A549 (cell line): ENCODE measurements around the gene OOSP2. TPM values are rescaled to one million over a fixed set of nuclear protein-coding genes. Genes with fewer than 3 reads are reported as not detected.

Experiments used
- ATAC-seq, 2 experiments: fragments of 200-7000 bp in 1 of 2; fragments of >200 bp in 1 of 2; cut with Nextera tagmentation in 1 of 2; cut with Tn5 transposase in 1 of 2; 3 replicates each; pipeline versions ENCODE4 v1.8.0 to v1.9.1; 2018 to 2020; ENCODE audit warnings: mild to moderate bottlenecking in 1 of 2, moderate library complexity in 1 of 2
- CTCF ChIA-PET: fragments of 300-600 bp; sonication (Branson Sonifier 250); formaldehyde crosslinking; extraction: SDS; loops from one replicate; lab custom pipeline; 2021; ENCODE audit warnings: antibody characterized with exemption, inconsistent platforms; lab: Yijun Ruan, JAX
- POLR2A ChIA-PET: fragments of 350-600 bp; formaldehyde crosslinking; extraction: SDS; loops from one replicate; lab custom pipeline; 2021; ENCODE audit warnings: antibody characterized with exemption, inconsistent platforms; lab: Yijun Ruan, JAX
- DNase-seq, 2 experiments: peaks; one replicate each; pipeline versions ENCODE4 v3.0.0 to v3.0.0-alpha.2; 2011 to 2016; ENCODE audit warnings: low read depth in 1 of 2, low spot score in 1 of 2
- FAIRE-seq: peaks from 2 replicates; lab custom pipeline; 2011; peaks lifted over from hg19 to GRCh38; lab: Jason Lieb, UNC
- H3K27ac ChIP-seq, 2 experiments: fragments of >200 bp; sonication (Bioruptor Twin); formaldehyde crosslinking; 3 replicates each; pipeline ENCODE4 v1.5.1; 2016 to 2017
- H3K4me1 ChIP-seq: fragments of >200 bp; sonication (Bioruptor Twin); formaldehyde crosslinking; 3 replicates; pipeline ENCODE4 v1.6.1; 2016
- H3K4me2 ChIP-seq: fragments of >200 bp; sonication (Bioruptor Twin); formaldehyde crosslinking; 3 replicates; pipeline ENCODE4 v1.6.1; 2016
- H3K4me3 ChIP-seq: fragments of >200 bp; sonication (Bioruptor Twin); formaldehyde crosslinking; 3 replicates; pipeline ENCODE4 v1.5.1; 2016
- H3K9me3 ChIP-seq: fragments of >200 bp; sonication (Bioruptor Twin); formaldehyde crosslinking; 3 replicates; pipeline ENCODE4 v1.6.1; 2016
- BCL3 ChIP-seq: fragments of >200 bp; sonication (Bioruptor Twin); formaldehyde crosslinking; IDR thresholded peaks from 3 replicates; pipeline ENCODE4 v1.6.1; 2016
- CBX2 ChIP-seq: fragments of 200-600 bp; sonication (generic); IDR thresholded peaks from 2 replicates; pipeline ENCODE4 v1.6.1; 2016; ENCODE audit warnings: low read depth, mild to moderate bottlenecking, borderline replicate concordance
- CBX8 ChIP-seq: fragments of 200-600 bp; sonication (generic); IDR thresholded peaks from 2 replicates; pipeline ENCODE4 v1.6.1; 2016
- CHD4 ChIP-seq: fragments of 200-600 bp; sonication (generic); IDR thresholded peaks from 2 replicates; pipeline ENCODE4 v1.6.1; 2016; ENCODE audit warnings: antibody characterized with exemption, mild to moderate bottlenecking, borderline replicate concordance
- E2F6 ChIP-seq: IDR thresholded peaks from 2 replicates; pipeline ENCODE4 v1.6.1; 2012; ENCODE audit warnings: low read depth, borderline replicate concordance
- EHMT2 ChIP-seq: fragments of 200-600 bp; sonication (generic); IDR thresholded peaks from 2 replicates; pipeline ENCODE4 v1.6.1; 2016; ENCODE audit warnings: antibody characterized with exemption, low read depth, mild to moderate bottlenecking, moderate library complexity
- ELK1 ChIP-seq: fragments of 150-350 bp; IDR thresholded peaks from 2 replicates; pipeline ENCODE4 v1.6.1; 2014; ENCODE audit warnings: low read depth, mild to moderate bottlenecking, low read length
- FOSB ChIP-seq: fragments of 250-450 bp; sonication (Bioruptor Pico); IDR thresholded peaks from 2 replicates; pipeline ENCODE4 v1.5.0; 2020; ENCODE audit warnings: mild to moderate bottlenecking, moderate library complexity
- FOSL2 ChIP-seq, 2 experiments: fragments of 450-650 bp in 1 of 2; fragments of >200 bp in 1 of 2; sonication (Bioruptor Twin) in 1 of 2; formaldehyde crosslinking; IDR thresholded peaks; 2 replicates each; pipeline versions ENCODE4 v1.5.0 to v1.6.1; 2016 to 2020; ENCODE audit warnings: mild to moderate bottlenecking in 1 of 2, moderate library complexity in 1 of 2
- GATA3 ChIP-seq: IDR thresholded peaks from 2 replicates; pipeline ENCODE4 v1.6.1; 2012; ENCODE audit warnings: borderline replicate concordance
- HES2 ChIP-seq: fragments of >200 bp; sonication (Bioruptor Twin); formaldehyde crosslinking; IDR thresholded peaks from 2 replicates; pipeline ENCODE4 v1.6.1; 2016
- HEYL ChIP-seq: fragments of 250-450 bp; sonication (Bioruptor Pico); IDR thresholded peaks from 2 replicates; pipeline ENCODE4 v1.8.0; 2021; ENCODE audit warnings: mild to moderate bottlenecking, moderate library complexity
- HOXA7 ChIP-seq: fragments of 250-450 bp; sonication (Bioruptor Pico); IDR thresholded peaks from 2 replicates; pipeline ENCODE4 v1.5.0; 2020; ENCODE audit warnings: mild to moderate bottlenecking, moderate library complexity
- HOXB5 ChIP-seq: fragments of 250-450 bp; sonication (Bioruptor Pico); IDR thresholded peaks from 2 replicates; pipeline ENCODE4 v1.5.0; 2020; ENCODE audit warnings: mild to moderate bottlenecking, moderate library complexity
- JUN ChIP-seq, 2 experiments: fragments of >200 bp; sonication (Bioruptor Twin); formaldehyde crosslinking; IDR thresholded peaks; 2 replicates in 1 of 2; 3 replicates in 1 of 2; pipeline ENCODE4 v1.6.1; 2016 to 2017
- KDM1A ChIP-seq: fragments of 200-600 bp; sonication (generic); IDR thresholded peaks from 2 replicates; pipeline ENCODE4 v1.6.1; 2016; ENCODE audit warnings: low read depth, mild to moderate bottlenecking
- KDM5A ChIP-seq: fragments of 200-600 bp; sonication (generic); IDR thresholded peaks from 2 replicates; pipeline ENCODE4 v1.6.1; 2016; ENCODE audit warnings: antibody characterized with exemption, mild to moderate bottlenecking
- MAX ChIP-seq: IDR thresholded peaks from 2 replicates; pipeline ENCODE4 v1.6.1; 2012
- MYC ChIP-seq: IDR thresholded peaks from 2 replicates; pipeline ENCODE4 v1.6.1; 2012; ENCODE audit warnings: mild to moderate bottlenecking, inconsistent platforms, low read length, improper control_type of control experiment, borderline replicate concordance
- PHF8 ChIP-seq: fragments of 200-600 bp; sonication (generic); IDR thresholded peaks from 2 replicates; pipeline ENCODE4 v1.6.1; 2016; ENCODE audit warnings: low read depth, mild to moderate bottlenecking, antibody characterized with exemption, moderate library complexity, borderline replicate concordance
- POLR2A ChIP-seq: IDR thresholded peaks from 2 replicates; pipeline ENCODE4 v1.6.1; 2012; ENCODE audit warnings: mild to moderate bottlenecking, low read length
- RAD21 ChIP-seq, 2 experiments: fragments of >200 bp in 1 of 2; sonication (Bioruptor Twin) in 1 of 2; formaldehyde crosslinking in 1 of 2; IDR thresholded peaks in 1 of 2; conservative IDR thresholded peaks in 1 of 2; 2 replicates in 1 of 2; 3 replicates in 1 of 2; pipeline ENCODE4 v1.6.1; 2012 to 2018; ENCODE audit warnings: inconsistent platforms in 1 of 2
- RARB ChIP-seq: fragments of 250-450 bp; sonication (Bioruptor Pico); IDR thresholded peaks from 2 replicates; pipeline ENCODE4 v1.8.0; 2021; ENCODE audit warnings: mild to moderate bottlenecking, moderate library complexity
- SMC3 ChIP-seq: fragments of >200 bp; sonication (Bioruptor Twin); formaldehyde crosslinking; IDR thresholded peaks from 3 replicates; pipeline ENCODE4 v1.6.1; 2018; ENCODE audit warnings: inconsistent platforms
- SREBF2 ChIP-seq: fragments of 450-650 bp; IDR thresholded peaks from 2 replicates; pipeline ENCODE4 v1.6.1; 2014; ENCODE audit warnings: mild to moderate bottlenecking, moderate library complexity
- TP53 ChIP-seq: fragments of 250-450 bp; sonication (Bioruptor Pico); IDR thresholded peaks from 2 replicates; pipeline ENCODE4 v1.5.0; 2021; ENCODE audit warnings: mild to moderate bottlenecking, moderate library complexity
- USF2 ChIP-seq: fragments of 450-650 bp; IDR thresholded peaks from 2 replicates; pipeline ENCODE4 v1.6.1; 2014; ENCODE audit warnings: antibody characterized with exemption
- ZC3H11A ChIP-seq: fragments of 450-650 bp; IDR thresholded peaks from 2 replicates; pipeline ENCODE4 v1.6.1; 2014; ENCODE audit warnings: antibody characterized with exemption, mild to moderate bottlenecking
- ZFP36 ChIP-seq: fragments of 450-650 bp; IDR thresholded peaks from 2 replicates; pipeline ENCODE4 v1.6.1; 2014; ENCODE audit warnings: borderline replicate concordance; ENCODE audit not compliant: partially characterized antibody
- ZNF302 ChIP-seq: fragments of 250-450 bp; sonication (Bioruptor Pico); IDR thresholded peaks from 2 replicates; pipeline ENCODE4 v1.9.0; 2021; ENCODE audit warnings: inconsistent platforms, mild to moderate bottlenecking, moderate library complexity
- ZSCAN20 ChIP-seq: fragments of 250-450 bp; sonication (Bioruptor Pico); IDR thresholded peaks from 2 replicates; pipeline ENCODE4 v1.8.0; 2022; ENCODE audit warnings: mild to moderate bottlenecking, moderate library complexity
- WGBS: methylation state at CpG from one replicate; pipeline ENCODE4 v1.1.6; 2017; ENCODE audit errors: missing lambda C conversion rate; 5-methylcytosine and 5-hydroxymethylcytosine counted together
- polyA plus RNA-seq, 4 experiments: library from polyadenylated mRNA; depleted of rRNA in 3 of 4; stranded (reverse); fragments of >200 nt; fragmentation: RNase III in 1 of 4; extraction: RNeasy Plus Mini Kit Qiagen cat#74134 plus additional on column Dnase treatment in 1 of 4; gene quantifications; 2 replicates in 3 of 4; 3 replicates in 1 of 4; pipeline ENCODE4 v1.2.3, GENCODE V29; 2011 to 2017

The OOSP2 gene
- polyA plus RNA-seq, 2 of the 4 experiments (the other 2 are of a cell fraction) = not detected

GRCh38 chr11:60080535-60080934, 40.3 kb downstream of the OOSP2 start:
- H3K9me3 ChIP-seq = no peaks in the 10 kb centered on the region
- DNase-seq = no peak
- no peak overlapping the region for H3K4me3 ChIP-seq
- no peak for TF ChIP-seq HEYL (CRISPR knock-in tag)
- TF ChIP-seq ZNF302 (CRISPR knock-in tag) = no peak
- TF ChIP-seq HOXB5 (CRISPR knock-in tag) = no peak
- no peak for TF ChIP-seq E2F6
- TF ChIP-seq GATA3 = no peak
- no peak for TF ChIP-seq ZSCAN20
- no peak for TF ChIP-seq FOSL2 (IDR thresholded peaks at IDR 0.05)
- TF ChIP-seq FOSL2 (CRISPR knock-in tag; IDR thresholded peaks at IDR 0.05) = no peak
- TF ChIP-seq POLR2A = no peak
- TF ChIP-seq, all 56 proteins: peak for 0
- ChIA-PET POLR2A (no interaction called here), CTCF (no interaction called here)
- FAIRE-seq (no peak), ATAC-seq (no peak)
- no peaks in the 10 kb centered on the region for H3K4me1 ChIP-seq
- WGBS = 0% methylated on average over 3 of the region's 3 CpGs
- H3K27ac ChIP-seq = no peak overlapping the region
- H3K4me2 ChIP-seq = no peak overlapping the region

- 0% methylated on average over 3 of the region's 3 CpGs for WGBS
- FAIRE-seq = no peak
- Histone ChIP-seq H3K4me1 (no peaks in the 10 kb centered on the region), H3K27ac (no peak overlapping the region), H3K4me3 (no peak overlapping the region), H3K4me2 (no peak overlapping the region), H3K9me3 (no peaks in the 10 kb centered on the region)
- CTCF ChIA-PET = no interaction called here
- POLR2A ChIA-PET = no interaction called here
- ATAC-seq = no peak
- DNase-seq = no peak
- TF ChIP-seq ZC3H11A = no peak
- TF ChIP-seq USF2 = no peak
- TF ChIP-seq SMC3 = no peak
- no peak for TF ChIP-seq CHD4
- TF ChIP-seq PHF8 = no peak
- no peak for TF ChIP-seq ELK1
- no peak; the same call in 1 of the 2 replicates for TF ChIP-seq CBX8
- TF ChIP-seq MAX = no peak
- no peak for TF ChIP-seq POLR2A
- no peak for TF ChIP-seq RAD21 (conservative IDR thresholded peaks at IDR 0.05 in 1 of 2, IDR thresholded peaks at IDR 0.05 in 1 of 2)
Measured at GRCh38 chr11:60084631-60085273, 44.5 kb downstream of the OOSP2 start.

- FAIRE-seq (no peak), ATAC-seq (no peak), DNase-seq (no peak)
- Histone ChIP-seq H3K27ac (no peak overlapping the region), H3K9me3 (no peaks in the 10 kb centered on the region), H3K4me1 (no peaks in the 10 kb centered on the region), H3K4me2 (no peak overlapping the region), H3K4me3 (no peak overlapping the region)
- CTCF ChIA-PET = no interaction called here
- POLR2A ChIA-PET = no interaction called here
- 20% methylated on average over 2 of the region's 2 CpGs for WGBS
- no peak for TF ChIP-seq KDM5A
- TF ChIP-seq HOXA7 (CRISPR knock-in tag) = no peak
- TF ChIP-seq JUN (IDR thresholded peaks at IDR 0.05) = no peak
- TF ChIP-seq KDM1A = no peak
- no peak for TF ChIP-seq BCL3
- TF ChIP-seq EHMT2 = no peak
- no peak for TF ChIP-seq RAD21 (conservative IDR thresholded peaks at IDR 0.05 in 1 of 2, IDR thresholded peaks at IDR 0.05 in 1 of 2)
- no peak for TF ChIP-seq HOXB5 (CRISPR knock-in tag)
- TF ChIP-seq CBX2 = no peak
- no peak for TF ChIP-seq TP53 (CRISPR knock-in tag)
- no peak for TF ChIP-seq FOSB (CRISPR knock-in tag)
- TF ChIP-seq MYC = no peak
- no peak for TF ChIP-seq SREBF2
- TF ChIP-seq ZFP36 = no peak
- TF ChIP-seq RARB = no peak
- TF ChIP-seq HES2 = no peak
- no peak for TF ChIP-seq ZC3H11A
- TF ChIP-seq CHD4 = no peak
Measured at GRCh38 chr11:60085909-60086308, 45.7 kb downstream of the OOSP2 start.
